CD14-positive monocyte (primary cell): Measurements from ENCODE around the gene CYP27C1. TPM values are rescaled to one million over a fixed set of nuclear protein-coding genes. Genes with fewer than 3 reads are reported as not detected.

Experiments used
- DNase-seq, 3 donors: peaks; one replicate each; pipeline ENCODE4 v3.0.0-alpha.2; 2011 to 2022
- H2AFZ ChIP-seq: 2 replicates; pipeline ENCODE4 v1.6.0; 2012; ENCODE audit warnings: mild to moderate bottlenecking, low read depth, low read length, inconsistent platforms; ENCODE audit not compliant: insufficient read depth, poor library complexity, severe bottlenecking
- H3K27ac ChIP-seq, 2 donors: 1 replicate in 1 of 2; 2 replicates in 1 of 2; pipeline ENCODE4 v1.5.1; 2012 to 2013; ENCODE audit warnings: low read length in 2 of 2, control low read depth in 1 of 2, inconsistent platforms in 1 of 2, low read depth in 1 of 2, mild to moderate bottlenecking in 1 of 2
- H3K27me3 ChIP-seq, 2 donors: one replicate each; pipeline versions ENCODE4 v1.6.0 to v1.6.1; 2011 to 2013; ENCODE audit warnings: low read length in 2 of 2; ENCODE audit not compliant: control insufficient read depth in 2 of 2, insufficient read depth in 2 of 2
- H3K36me3 ChIP-seq, 2 donors: replicated peaks in 1 of 2; 1 replicate in 1 of 2; 2 replicates in 1 of 2; pipeline versions ENCODE4 v1.5.1 to v1.6.1; 2012 to 2013; ENCODE audit warnings: low read length in 2 of 2, control low read depth in 1 of 2, inconsistent platforms in 1 of 2, mild to moderate bottlenecking in 1 of 2; ENCODE audit not compliant: insufficient read depth in 2 of 2, control insufficient read depth in 1 of 2
- H3K4me1 ChIP-seq, 2 donors: 1 replicate in 1 of 2; 2 replicates in 1 of 2; pipeline versions ENCODE4 v1.5.1 to v1.6.1; 2012 to 2013; ENCODE audit warnings: low read length in 2 of 2, control low read depth in 1 of 2, inconsistent platforms in 1 of 2, mild to moderate bottlenecking in 1 of 2, moderate library complexity in 1 of 2; ENCODE audit not compliant: insufficient read depth in 2 of 2, control insufficient read depth in 1 of 2
- H3K4me2 ChIP-seq: replicated peaks from 2 replicates; pipeline ENCODE3; 2012; ENCODE audit warnings: low read length, moderate library complexity, mild to moderate bottlenecking; ENCODE audit not compliant: poor library complexity, severe bottlenecking; ENCODE audit errors: extremely low read depth
- H3K4me3 ChIP-seq, 3 experiments: fragments of 200-600 bp in 1 of 3; sonication (generic) in 1 of 3; replicated peaks in 1 of 3; 1 replicate in 2 of 3; 2 replicates in 1 of 3; pipeline ENCODE4 v1.5.1; 2011 to 2013; ENCODE audit warnings: low read length in 3 of 3, mild to moderate bottlenecking in 3 of 3, control low read depth in 2 of 3, low read depth in 2 of 3, inconsistent platforms in 1 of 3, moderate library complexity in 1 of 3
- H3K79me2 ChIP-seq: 2 replicates; pipeline ENCODE4 v1.6.0; 2012; ENCODE audit warnings: mild to moderate bottlenecking, control low read depth, inconsistent platforms, low read length, moderate library complexity; ENCODE audit not compliant: insufficient read depth
- H3K9ac ChIP-seq: 2 replicates; pipeline ENCODE4 v1.6.0; 2017; ENCODE audit warnings: low read length, mild to moderate bottlenecking; ENCODE audit not compliant: insufficient read depth, poor library complexity, severe bottlenecking
- H3K9me3 ChIP-seq, 2 donors: replicated peaks in 1 of 2; 1 replicate in 1 of 2; 2 replicates in 1 of 2; pipeline versions ENCODE4 v1.5.1 to v1.6.1; 2012 to 2013; ENCODE audit warnings: low read length in 2 of 2, control low read depth in 1 of 2; ENCODE audit not compliant: control insufficient read depth in 1 of 2, insufficient read depth in 1 of 2
- H4K20me1 ChIP-seq: 2 replicates; pipeline ENCODE4 v1.6.0; 2012; ENCODE audit warnings: mild to moderate bottlenecking, low read length, control low read depth, moderate library complexity; ENCODE audit not compliant: insufficient read depth
- H3K27ac Mint-ChIP-seq, 7 donors: one replicate each; pipeline ENCODE4 v1.8.0; 2020; ENCODE audit warnings: mild to moderate bottlenecking in 7 of 7, mixed read lengths in 7 of 7, moderate library complexity in 6 of 7, inconsistent platforms in 2 of 7
- H3K27me3 Mint-ChIP-seq, 3 donors: one replicate each; pipeline ENCODE4 v1.8.0; 2021 to 2022; ENCODE audit warnings: low read depth in 3 of 3, mild to moderate bottlenecking in 3 of 3, mixed read lengths in 3 of 3, moderate library complexity in 3 of 3, inconsistent platforms in 1 of 3
- H3K36me3 Mint-ChIP-seq, 2 donors: one replicate each; pipeline ENCODE4 v1.8.0; 2020; ENCODE audit warnings: mixed read lengths in 2 of 2, inconsistent platforms in 1 of 2, mild to moderate bottlenecking in 1 of 2
- H3K4me1 Mint-ChIP-seq: one replicate; pipeline ENCODE4 v1.8.0; 2020; ENCODE audit warnings: mild to moderate bottlenecking, mixed read lengths
- H3K4me3 Mint-ChIP-seq, 2 donors: one replicate each; pipeline ENCODE4 v1.8.0; 2020; ENCODE audit warnings: mild to moderate bottlenecking in 2 of 2, mixed read lengths in 2 of 2, moderate library complexity in 1 of 2
- H3K9me3 Mint-ChIP-seq, 7 donors: one replicate each; pipeline ENCODE4 v1.8.0; 2020 to 2022; ENCODE audit warnings: mixed read lengths in 7 of 7, mild to moderate bottlenecking in 6 of 7, moderate library complexity in 6 of 7, inconsistent platforms in 2 of 7
- CTCF ChIP-seq: fragments of 200-600 bp; IDR thresholded peaks from one replicate; pipeline ENCODE4 v1.8.0; 2022; ENCODE audit warnings: antibody characterized with exemption, mild to moderate bottlenecking
- WGBS: methylation state at CpG from one replicate; pipeline ENCODE4 v1.1.5; 2013; ENCODE audit warnings: missing lambda C conversion rate; ENCODE audit not compliant: insufficient coverage; 5-methylcytosine and 5-hydroxymethylcytosine counted together
- intact Hi-C, 2 donors: fragments of 100-400 bp; cut with micrococcal nuclease; formaldehyde crosslinking; loops; one replicate each; pipeline versions ENCODE4 v1.15.0 to v1.15.1; 2023
- polyA plus RNA-seq, 3 donors: library from polyadenylated mRNA; depleted of rRNA in 1 of 3; unstranded in 2 of 3; stranded (reverse) in 1 of 3; fragments of 300-500 nt in 2 of 3; fragments of >200 nt in 1 of 3; fragmentation: Illumina TruSeq in 2 of 3; gene quantifications; 1 replicate in 2 of 3; 2 replicates in 1 of 3; pipeline ENCODE4 v1.2.3, GENCODE V29; 2012 to 2021

The CYP27C1 gene
- polyA plus RNA-seq, 3 donors = not detected

- no peak overlapping the region for H3K27ac ChIP-seq
- H3K4me1 Mint-ChIP-seq = peaks cover 6% of the 10 kb centered on the region
- no CpG with 5 or more reads among the region's 4 CpGs for WGBS
- no peaks in the 10 kb centered on the region for H3K36me3 ChIP-seq
- H3K27me3 ChIP-seq = no peaks in the 10 kb centered on the region
- H3K4me3 ChIP-seq = no peak overlapping the region
- H2AFZ ChIP-seq = no peak overlapping the region
- H3K36me3 Mint-ChIP-seq = no peaks in the 10 kb centered on the region
- H4K20me1 ChIP-seq = no peaks in the 10 kb centered on the region
- H3K27me3 Mint-ChIP-seq = peaks cover 4 to 8% (median 5%) of the 10 kb centered on the region in 3 donors
- H3K4me1 ChIP-seq = peaks cover 0 to 5% of the 10 kb centered on the region in 2 donors
- no peak overlapping the region for H3K4me3 Mint-ChIP-seq
- no peak overlapping the region for H3K27ac Mint-ChIP-seq
- intact Hi-C loops = no loop called here
- no peak overlapping the region for H3K4me2 ChIP-seq
- no peak overlapping the region for H3K9ac ChIP-seq
- H3K9me3 ChIP-seq = no peaks in the 10 kb centered on the region
- H3K79me2 ChIP-seq = no peaks in the 10 kb centered on the region
- peak; percentile 56 for TF ChIP-seq CTCF
- H3K9me3 Mint-ChIP-seq = peaks cover 0 to 2% (median 0%) of the 10 kb centered on the region in 7 donors
- peak in 1 of 3 donors; percentile 33 for DNase-seq
Measured at GRCh38 chr2:127196998-127197397, 23.1 kb downstream of the CYP27C1 start.

- Histone ChIP-seq H3K4me2 (no peak overlapping the region), H3K4me1 (peaks cover 0 to 5% of the 10 kb centered on the region in 2 donors), H2AFZ (no peak overlapping the region), H3K79me2 (no peaks in the 10 kb centered on the region), H3K9ac (no peak overlapping the region), H3K27me3 (no peaks in the 10 kb centered on the region), H4K20me1 (no peaks in the 10 kb centered on the region), H3K4me3 (no peak overlapping the region), H3K27ac (no peak overlapping the region), H3K36me3 (no peaks in the 10 kb centered on the region), H3K9me3 (no peaks in the 10 kb centered on the region)
- intact Hi-C loops = no loop called here
- H3K4me1 Mint-ChIP-seq = peaks cover 6% of the 10 kb centered on the region
- DNase-seq = no peak
- no CpG with 5 or more reads among the region's 2 CpGs for WGBS
- TF ChIP-seq CTCF = no peak
- no peak overlapping the region for H3K4me3 Mint-ChIP-seq
- H3K27ac Mint-ChIP-seq = no peak overlapping the region
- H3K9me3 Mint-ChIP-seq = peaks cover 0 to 2% (median 0%) of the 10 kb centered on the region in 7 donors
- peaks cover 5 to 7% (median 5%) of the 10 kb centered on the region in 3 donors for H3K27me3 Mint-ChIP-seq
- no peaks in the 10 kb centered on the region for H3K36me3 Mint-ChIP-seq
Measured at GRCh38 chr2:127196549-127196948, 23.6 kb downstream of the CYP27C1 start.
